Neural cell (in vitro differentiated cells): ENCODE data around the gene KLHDC8A.

Experiments
- CTCF ChIP-seq: fragments of 450-650 bp; IDR thresholded peaks from 2 replicates; pipeline ENCODE4 v1.5.1; 2014; ENCODE audit warnings: antibody characterized with exemption, mild to moderate bottlenecking, moderate library complexity; ENCODE audit not compliant: poor library complexity, severe bottlenecking
- EP300 ChIP-seq: fragments of 450-650 bp; conservative IDR thresholded peaks from 2 replicates; pipeline ENCODE4 v1.6.1; 2014; ENCODE audit warnings: antibody characterized with exemption, mild to moderate bottlenecking, moderate library complexity; ENCODE audit not compliant: poor library complexity, severe bottlenecking
- MXI1 ChIP-seq: fragments of 450-650 bp; conservative IDR thresholded peaks from 2 replicates; pipeline ENCODE4 v1.6.1; 2014; ENCODE audit warnings: antibody characterized with exemption, mild to moderate bottlenecking; ENCODE audit not compliant: poor library complexity, severe bottlenecking
- POLR2AphosphoS5 ChIP-seq: IDR thresholded peaks from 2 replicates; pipeline ENCODE4 v1.6.1; 2012
- SMC3 ChIP-seq: fragments of 450-650 bp; conservative IDR thresholded peaks from 2 replicates; pipeline ENCODE4 v1.6.1; 2014; ENCODE audit warnings: antibody characterized with exemption, mild to moderate bottlenecking, moderate library complexity; ENCODE audit not compliant: poor library complexity
- TAF1 ChIP-seq: IDR thresholded peaks from 2 replicates; pipeline ENCODE4 v1.6.1; 2012; ENCODE audit warnings: low read depth

DNA sequence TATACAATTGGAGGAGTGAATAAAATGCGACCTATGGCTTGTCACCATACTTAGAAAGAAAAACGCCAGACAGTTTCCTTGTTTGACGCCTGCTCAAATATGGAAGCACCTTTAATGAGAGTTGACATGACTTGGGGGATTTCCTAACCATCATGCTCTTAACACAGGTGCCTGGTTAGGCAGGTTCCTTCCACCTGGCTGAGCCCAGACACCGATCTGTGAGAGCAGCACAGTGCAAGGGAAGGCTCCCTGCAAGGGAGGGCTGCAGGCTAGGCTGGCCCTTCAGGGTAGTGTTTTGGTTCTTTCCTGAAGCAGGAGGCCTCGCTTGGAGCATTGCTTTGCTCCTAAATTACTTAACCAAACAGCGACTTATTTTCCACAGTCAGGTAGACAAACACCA, 24.6 kb upstream of the KLHDC8A start:
- TF ChIP-seq CTCF: no peak
- TF ChIP-seq POLR2AphosphoS5: no peak
- TF ChIP-seq EP300: no peak
- no peak for TF ChIP-seq MXI1
- no peak for TF ChIP-seq SMC3
- TF ChIP-seq TAF1: no peak
